GM12872 (cell line): ENCODE measurements around the gene S100A3.

Experiments used
- CTCF ChIP-seq: IDR thresholded peaks from 3 replicates; pipeline ENCODE4 v1.5.1; 2011; ENCODE audit warnings: low read depth, mild to moderate bottlenecking, low read length, moderate library complexity; ENCODE audit not compliant: insufficient read depth

Gene S100A3

GRCh38 chr1:153547560-153548551 is 1.2 kb downstream of the S100A3 start:
- no peak for TF ChIP-seq CTCF

- TF ChIP-seq CTCF: no peak
Observed at GRCh38 chr1:153546796-153547559, 2.1 kb downstream of the S100A3 start.

- TF ChIP-seq CTCF: no peak
Observed at GRCh38 chr1:153546371-153546770, 2.7 kb downstream of the S100A3 start.

GRCh38 chr1:153545067-153546055 is 3.7 kb downstream of the S100A3 start, which contains the start of gene S100A4:
TSS of gene S100A4 (minus strand) at chr1:153545806. CDS start at chr1:153544794, 1,012 bp downstream.
- no peak for TF ChIP-seq CTCF

- no peak for TF ChIP-seq CTCF
Observed at GRCh38 chr1:153544453-153545066, 4.5 kb downstream of the S100A3 start.

- TF ChIP-seq CTCF: no peak
Observed at GRCh38 chr1:153543736-153544135, 5.3 kb downstream of the S100A3 start.
